Activated CD8-positive, alpha-beta memory T cell treated with anti-CD3 and anti-CD28 coated beads, Interleukin-2, amount 50 U/mL, for 24 hours (primary cell): ENCODE results near the gene CTNND2.
"Not testable (repeated sequence)": the region's sequence is repeated elsewhere in the genome, so short reads cannot be mapped to it uniquely, and the experiment has no call there.

ENCODE experiments used
- DNase-seq: peaks from one replicate; pipeline ENCODE4 v3.0.0-alpha.2; 2020; ENCODE audit errors: extremely low read depth

Gene CTNND2

DNA sequence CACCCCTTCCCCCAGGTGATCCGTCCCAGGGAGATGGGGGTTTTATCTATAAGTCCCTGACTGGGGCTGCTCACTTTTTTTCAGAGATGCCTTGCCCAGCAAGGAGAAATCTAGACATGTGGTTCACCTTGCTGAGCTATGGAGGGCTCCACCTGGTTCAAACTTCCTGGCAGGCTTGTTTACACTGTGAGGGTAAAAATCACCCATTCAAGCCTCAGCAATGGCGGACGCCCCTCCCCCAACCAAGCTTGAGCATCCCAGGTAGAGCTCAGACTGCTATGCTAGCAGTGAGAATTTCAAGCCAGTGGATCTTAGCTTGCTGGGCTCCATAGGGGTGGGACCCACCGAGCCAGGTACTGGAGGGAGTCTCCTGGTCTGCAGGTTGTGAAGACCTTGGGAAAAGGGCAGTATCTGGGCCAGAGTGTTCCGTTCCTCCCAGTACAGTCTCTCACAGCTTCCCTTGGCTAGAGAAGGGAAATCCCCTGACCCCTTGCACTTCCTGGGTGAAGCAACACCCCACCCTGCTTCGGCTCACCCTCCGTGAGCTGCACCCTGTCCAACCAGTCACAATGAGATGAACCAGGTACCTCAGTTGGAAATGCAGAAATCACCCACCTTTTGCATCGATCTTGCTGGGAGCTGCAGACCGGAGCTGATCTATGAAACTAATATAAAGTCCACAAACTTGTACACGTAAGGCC lies 231.7 kb downstream of the CTNND2 start:
- no peak for DNase-seq

DNA sequence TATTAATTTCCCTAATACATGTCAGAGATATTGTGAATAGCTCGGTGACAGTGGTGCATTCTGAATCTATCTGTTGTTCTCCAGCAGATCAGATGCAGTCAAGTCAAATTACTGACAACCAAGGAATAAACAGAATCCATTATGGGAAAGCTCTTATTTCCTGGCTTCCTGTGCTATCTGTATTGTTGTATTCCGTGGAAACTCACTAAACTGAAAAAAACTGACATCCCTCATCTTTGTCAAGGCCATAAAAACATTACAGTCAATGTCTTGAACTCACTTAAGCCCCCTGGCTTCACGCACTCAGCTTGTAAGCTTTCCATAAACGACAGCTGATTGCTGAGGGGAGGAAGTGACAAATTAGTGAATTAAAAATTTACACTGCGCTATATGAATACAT lies 245.9 kb downstream of the CTNND2 start:
- no peak for DNase-seq

GRCh38 chr5:11656916-11657315 lies 247.3 kb downstream of the CTNND2 start:
- DNase-seq, result no peak

DNA sequence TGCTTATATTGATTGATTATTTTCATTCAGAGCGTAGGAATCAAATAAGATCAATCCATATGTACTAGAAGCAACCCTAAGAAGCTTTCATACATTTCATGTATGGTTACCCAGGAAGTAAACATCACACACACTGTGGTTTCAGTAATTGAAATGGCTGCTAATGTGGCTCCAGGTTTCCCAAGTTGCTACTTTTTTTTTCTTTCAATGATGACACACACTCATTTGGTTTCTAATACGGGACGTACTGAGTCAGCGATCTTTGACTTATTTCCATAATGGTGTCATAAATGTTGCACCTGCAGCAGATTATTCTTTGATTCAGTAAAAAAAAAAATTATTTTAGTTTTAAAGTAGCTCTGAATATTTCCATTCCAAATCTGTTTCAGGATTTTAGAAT lies 248.6 kb downstream of the CTNND2 start:
- no peak for DNase-seq

DNA sequence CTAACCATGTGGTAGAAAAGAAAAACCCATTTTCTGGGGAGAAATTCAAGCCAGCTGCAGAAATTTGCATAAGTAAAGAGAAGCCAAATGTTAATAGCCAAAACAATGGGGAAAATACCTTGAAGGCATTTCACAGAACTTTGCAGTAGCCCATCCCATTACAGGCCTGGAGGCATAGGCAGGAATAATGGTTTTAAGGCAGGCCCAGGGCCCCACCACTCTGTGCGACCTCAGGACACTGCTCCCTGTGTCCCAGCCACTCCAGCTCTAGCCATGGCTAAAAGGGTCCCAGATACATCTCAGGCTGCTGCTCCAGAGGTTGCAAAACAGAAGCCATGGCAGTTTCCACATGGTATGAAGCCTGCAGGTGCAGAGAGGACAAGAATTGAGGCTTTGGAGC lies 253.3 kb downstream of the CTNND2 start:
- no peak for DNase-seq

DNA sequence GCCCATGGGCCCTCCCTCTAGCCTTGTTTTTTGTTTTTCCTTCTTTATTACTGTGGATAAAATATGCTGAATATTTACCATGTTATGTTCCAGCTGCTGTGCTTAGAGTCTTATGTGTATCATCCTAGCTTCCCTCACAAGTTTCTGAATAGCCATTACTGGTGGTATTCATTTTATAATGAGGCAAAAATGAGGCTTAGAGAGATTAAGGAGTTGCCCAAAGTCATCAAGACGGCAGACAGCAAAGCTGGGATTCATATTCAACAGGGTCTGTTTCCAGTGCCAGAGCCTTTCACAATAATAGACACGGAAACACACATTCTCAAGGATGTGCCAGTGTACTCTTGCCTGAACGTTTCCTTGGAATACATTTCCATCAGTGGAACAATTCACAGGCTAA lies 258.1 kb downstream of the CTNND2 start:
- no peak for DNase-seq

GRCh38 chr5:11642438-11642837 lies 261.8 kb downstream of the CTNND2 start:
- no peak for DNase-seq

DNA sequence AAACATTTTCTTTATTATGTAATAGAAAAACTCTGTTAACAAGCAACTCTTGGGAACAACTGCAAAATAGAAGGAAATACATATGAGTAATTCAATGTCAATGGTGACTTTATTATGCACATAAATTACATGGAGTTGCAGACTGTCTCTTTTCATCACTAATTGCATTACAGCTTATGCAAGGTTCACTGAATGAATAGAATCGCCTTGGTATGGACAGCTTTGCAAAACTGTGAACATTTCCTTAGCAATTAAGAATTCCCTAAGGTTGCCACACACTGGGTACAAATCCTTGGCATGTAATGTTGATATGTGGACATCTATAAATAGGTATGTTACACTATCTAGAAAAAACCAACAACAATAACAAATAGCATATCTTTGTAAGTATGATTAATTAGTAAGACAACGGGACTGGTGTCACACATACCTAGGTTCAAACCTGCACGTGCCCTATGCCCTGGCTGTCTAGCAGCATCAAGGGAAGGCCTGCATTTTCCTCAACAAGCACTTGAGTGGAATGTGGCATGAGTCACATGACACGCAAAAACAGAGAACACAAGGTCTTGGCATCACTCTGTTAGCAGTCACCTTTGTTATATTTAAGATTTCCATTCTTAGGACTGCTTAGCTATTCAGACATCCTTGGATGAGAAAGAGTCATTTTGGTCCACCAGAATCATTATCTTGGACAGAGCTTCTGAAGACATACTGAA lies 263.9 kb downstream of the CTNND2 start:
- DNase-seq, result no peak

DNA sequence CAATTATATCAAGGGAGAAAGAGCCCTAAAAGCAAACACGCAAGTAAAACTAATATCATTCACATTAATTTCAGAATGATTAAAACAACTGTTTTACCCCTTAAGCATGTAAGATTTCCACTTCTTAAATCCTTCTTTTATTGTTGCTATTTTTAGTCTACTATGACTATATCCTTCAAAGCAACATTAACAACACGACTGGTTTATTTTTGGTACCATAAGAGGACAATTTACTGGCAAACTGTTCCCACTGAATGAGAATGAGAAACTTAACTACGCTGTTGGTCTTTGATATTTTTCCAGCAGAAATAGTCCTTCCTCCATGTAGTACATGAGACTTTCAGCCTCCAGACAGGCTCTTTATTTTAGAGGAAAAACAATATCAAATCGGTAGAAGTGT lies 281.5 kb downstream of the CTNND2 start:
- DNase-seq, result no peak

DNA sequence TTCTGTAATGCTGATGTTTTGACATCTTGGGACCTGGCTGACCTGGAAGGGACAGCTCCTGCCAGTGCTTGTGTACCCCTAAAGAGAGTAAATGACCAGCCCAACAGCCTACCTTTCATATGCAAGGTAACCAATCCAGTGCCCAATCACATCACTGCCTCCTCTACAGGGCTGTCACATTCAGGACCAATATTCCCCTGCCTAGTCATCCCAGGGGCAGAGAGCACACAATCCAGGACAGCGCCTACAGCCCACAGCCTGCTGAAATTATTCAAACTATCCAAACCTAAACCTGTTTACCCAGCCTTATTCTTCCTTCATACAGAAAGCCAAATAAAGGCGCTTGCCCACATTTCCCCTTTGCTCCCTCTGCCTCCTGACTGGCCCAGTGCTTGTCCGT lies 284.1 kb downstream of the CTNND2 start:
- DNase-seq, result no peak

- no peak for DNase-seq
Measured at GRCh38 chr5:11619339-11620024, 284.8 kb downstream of the CTNND2 start.

GRCh38 chr5:11617080-11617479 lies 287.2 kb downstream of the CTNND2 start:
- DNase-seq, result no peak

DNA sequence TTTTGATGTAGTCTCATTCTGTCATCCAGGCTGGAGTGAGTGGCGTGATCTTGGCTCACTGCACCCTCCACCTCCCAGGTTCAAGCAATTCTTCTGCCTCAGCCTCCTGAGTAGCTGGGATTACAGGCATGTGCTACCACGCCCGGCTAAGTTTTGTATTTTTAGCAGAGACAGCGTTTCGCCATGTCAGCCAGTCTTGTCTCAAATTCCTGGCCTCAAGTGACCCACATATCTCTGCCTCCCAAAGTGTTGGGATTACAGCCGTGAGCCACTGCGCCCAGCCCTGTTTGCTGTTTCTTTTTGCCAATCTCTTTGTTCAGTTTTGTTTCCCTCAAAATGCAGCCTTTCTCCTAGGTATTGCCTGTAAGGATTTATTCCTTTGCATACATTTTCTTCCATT lies 287.6 kb downstream of the CTNND2 start:
- not testable (repeated sequence) for DNase-seq

DNA sequence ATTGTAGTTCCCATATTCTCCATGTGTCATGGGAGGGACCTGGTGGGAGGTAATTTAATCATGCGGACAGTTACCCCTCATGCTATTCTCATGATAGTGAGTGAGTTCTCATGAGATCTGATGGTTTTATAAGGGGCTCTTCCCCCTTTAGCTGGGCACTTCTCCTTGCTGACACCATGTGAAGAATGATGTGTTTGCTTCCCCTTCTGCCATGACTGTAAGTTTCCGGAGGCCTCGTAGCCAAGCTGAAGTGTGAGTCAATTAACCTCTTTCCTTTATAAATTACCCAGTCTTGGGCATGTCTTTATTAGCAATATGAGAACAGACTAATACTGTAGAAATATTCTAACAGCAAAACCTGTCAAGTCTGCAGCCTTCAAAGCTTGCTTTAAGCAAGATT lies 293.2 kb downstream of the CTNND2 start:
- DNase-seq, result no peak

DNA sequence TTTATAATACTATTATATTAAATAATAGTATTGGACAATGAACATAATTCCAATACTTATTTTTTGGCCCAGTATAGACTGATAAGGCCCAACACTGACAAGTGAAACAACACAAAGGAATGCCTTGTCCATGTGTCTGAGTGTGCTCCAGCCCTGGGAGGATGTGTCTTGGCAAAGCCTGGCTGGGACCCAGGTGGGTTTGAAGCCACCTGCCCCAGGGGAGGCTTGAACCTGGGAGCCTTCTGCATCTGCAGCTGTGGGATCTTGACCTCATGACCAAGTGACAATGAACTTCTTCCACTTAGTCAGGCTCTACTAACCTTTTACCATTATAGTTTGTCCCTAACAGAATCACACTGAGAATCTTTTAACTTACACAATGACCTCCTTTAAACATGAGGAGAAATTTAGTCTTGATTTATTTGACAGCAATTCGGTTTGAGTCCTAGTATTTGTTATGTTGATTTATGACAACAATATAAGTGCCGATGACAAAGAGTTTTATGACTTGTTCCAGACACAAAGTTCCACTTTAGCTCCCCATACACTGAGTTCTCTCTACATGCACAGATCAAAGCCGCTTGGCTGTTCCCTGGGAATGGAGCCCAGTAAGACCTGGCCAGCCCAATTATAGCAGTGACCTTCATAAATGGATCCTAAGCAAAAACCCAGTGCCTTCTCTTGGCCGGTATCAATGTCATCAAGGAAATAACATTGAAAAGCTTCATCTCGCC lies 294.5 kb downstream of the CTNND2 start:
- no peak for DNase-seq

GRCh38 chr5:11608530-11608929 lies 295.7 kb downstream of the CTNND2 start:
- no peak for DNase-seq

DNA sequence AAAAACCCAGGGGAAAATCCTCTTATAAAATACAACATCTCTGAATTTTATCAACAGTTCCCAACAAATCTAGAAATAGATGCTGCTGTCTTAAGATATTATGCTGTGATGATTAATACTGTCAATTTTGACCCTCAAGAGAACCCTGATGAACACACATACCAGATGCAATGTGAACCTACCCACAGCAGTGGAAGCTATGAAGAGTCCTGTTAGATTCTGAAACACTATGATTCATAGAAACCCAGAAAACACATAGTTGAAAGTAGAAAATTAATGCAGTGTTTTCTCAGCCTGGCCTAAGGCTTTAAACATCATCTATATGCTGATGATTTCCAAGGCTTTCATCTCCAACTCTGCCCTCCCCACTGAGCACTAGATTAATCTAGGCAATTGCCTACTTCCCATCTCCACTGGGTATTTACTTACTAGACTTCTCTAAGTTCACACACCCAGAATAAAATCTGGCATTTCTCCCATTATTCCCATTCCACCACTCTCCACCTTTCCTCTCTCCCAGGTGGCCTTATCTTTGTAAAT lies 296.2 kb downstream of the CTNND2 start:
- DNase-seq, result no peak

- DNase-seq, result no peak
Measured at GRCh38 chr5:11602298-11602697, 301.9 kb downstream of the CTNND2 start.

- no peak for DNase-seq
Measured at GRCh38 chr5:11599499-11599898, 304.7 kb downstream of the CTNND2 start.

DNA sequence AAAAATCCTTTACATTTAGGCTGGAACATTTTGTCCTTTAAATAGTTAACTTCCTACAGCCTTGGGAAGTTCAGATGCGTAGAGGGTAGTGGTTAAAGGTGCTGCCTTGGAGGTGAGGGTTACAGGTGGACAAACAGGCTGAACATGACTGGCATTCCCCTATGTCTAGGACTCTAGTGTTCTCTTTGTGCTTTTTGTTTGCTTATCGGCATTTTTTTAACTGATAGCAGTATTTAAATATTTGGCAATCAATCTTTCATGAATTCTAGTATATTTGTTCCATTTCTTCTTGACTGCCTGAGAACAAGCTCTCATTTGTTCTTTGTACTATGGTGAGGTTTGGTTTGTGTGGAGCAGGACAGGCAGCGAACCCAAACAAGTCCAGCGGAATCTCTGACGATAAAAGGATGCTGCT lies 307.6 kb downstream of the CTNND2 start:
- DNase-seq, result no peak

- DNase-seq, result no peak
Measured at GRCh38 chr5:11596185-11596584, 308.1 kb downstream of the CTNND2 start.

GRCh38 chr5:11595045-11595444 lies 309.2 kb downstream of the CTNND2 start:
- no peak for DNase-seq
